SU-DHL-6 (cell line): Measurements from ENCODE around the gene STOM.

Experiments
- H2AFZ ChIP-seq: fragments of 200-600 bp; sonication (generic); 2 replicates; pipeline ENCODE4 v1.6.1; 2014; ENCODE audit warnings: low read depth, mild to moderate bottlenecking, moderate library complexity, mixed read lengths, antibody characterized with exemption, low read length; ENCODE audit not compliant: severe bottlenecking
- H3F3A ChIP-seq: fragments of 200-600 bp; shearing (Covaris generic); 2 replicates; pipeline ENCODE4 v1.6.0; 2016; ENCODE audit warnings: antibody characterized with exemption, mild to moderate bottlenecking; ENCODE audit not compliant: insufficient read depth
- H3K27ac ChIP-seq: fragments of 200-600 bp; sonication (generic); 2 replicates; pipeline ENCODE4 v1.5.1; 2016; ENCODE audit warnings: low read depth, mild to moderate bottlenecking, low read length, moderate library complexity, mixed read lengths
- H3K27me3 ChIP-seq: fragments of 200-600 bp; sonication (generic), shearing (Covaris generic); 2 replicates; pipeline ENCODE4 v1.6.0; 2014; ENCODE audit warnings: mild to moderate bottlenecking, low read length
- H3K36me3 ChIP-seq: fragments of 200-600 bp; sonication (generic); 2 replicates; pipeline ENCODE4 v1.6.1; 2014; ENCODE audit warnings: mild to moderate bottlenecking, low read length, mixed read lengths
- H3K4me2 ChIP-seq: fragments of 300-600, 200-600 bp; shearing (Covaris generic), sonication (generic); 2 replicates; pipeline ENCODE4 v1.6.0; 2014; ENCODE audit warnings: low read length, low read depth, mild to moderate bottlenecking; ENCODE audit not compliant: poor library complexity, severe bottlenecking
- H3K4me3 ChIP-seq: fragments of 200-600 bp; sonication (generic); 2 replicates; pipeline ENCODE4 v1.5.1; 2014; ENCODE audit warnings: antibody characterized with exemption, low read length, mild to moderate bottlenecking, mixed read lengths; ENCODE audit not compliant: insufficient read depth, poor library complexity, severe bottlenecking
- H3K79me2 ChIP-seq: fragments of 200-600 bp; sonication (generic); 2 replicates; pipeline ENCODE4 v1.6.1; 2014; ENCODE audit warnings: mild to moderate bottlenecking, low read length, moderate library complexity; ENCODE audit not compliant: insufficient read depth
- H3K9ac ChIP-seq: fragments of 200-600 bp; sonication (generic); 2 replicates; pipeline ENCODE4 v1.7.0; 2014; ENCODE audit warnings: mild to moderate bottlenecking, low read length
- H3K9me2 ChIP-seq: fragments of 200-600 bp; sonication (generic); replicated peaks from 2 replicates; pipeline ENCODE4 v1.6.1; 2014; ENCODE audit warnings: low read length; ENCODE audit not compliant: insufficient read depth
- H3K9me3 ChIP-seq: fragments of 200-600 bp; sonication (generic); 2 replicates; pipeline ENCODE4 v1.6.1; 2014; ENCODE audit warnings: low read length, mixed read lengths; ENCODE audit not compliant: insufficient read depth
- H4K20me1 ChIP-seq: fragments of 200-600 bp; sonication (generic); 2 replicates; pipeline ENCODE4 v1.6.1; 2014; ENCODE audit warnings: low read depth, mild to moderate bottlenecking, antibody characterized with exemption, low read length, moderate library complexity, mixed read lengths
- EZH2phosphoT487 ChIP-seq: fragments of 200-600 bp; sonication (generic), shearing (Covaris generic); conservative IDR thresholded peaks from 2 replicates; pipeline ENCODE4 v1.6.1; 2018; ENCODE audit warnings: mild to moderate bottlenecking, antibody characterized with exemption, low read length, moderate library complexity, mixed read lengths
- TF ChIP-seq, protein P1 (sequence below): fragments of 200-600 bp; sonication (generic); IDR thresholded peaks from one replicate; pipeline ENCODE4 v1.5.1; 2017; ENCODE audit warnings: antibody characterized with exemption, mild to moderate bottlenecking, low read length, moderate library complexity; ENCODE audit not compliant: insufficient read depth, poor library complexity, severe bottlenecking

Gene STOM, protein sequence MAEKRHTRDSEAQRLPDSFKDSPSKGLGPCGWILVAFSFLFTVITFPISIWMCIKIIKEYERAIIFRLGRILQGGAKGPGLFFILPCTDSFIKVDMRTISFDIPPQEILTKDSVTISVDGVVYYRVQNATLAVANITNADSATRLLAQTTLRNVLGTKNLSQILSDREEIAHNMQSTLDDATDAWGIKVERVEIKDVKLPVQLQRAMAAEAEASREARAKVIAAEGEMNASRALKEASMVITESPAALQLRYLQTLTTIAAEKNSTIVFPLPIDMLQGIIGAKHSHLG

DNA sequence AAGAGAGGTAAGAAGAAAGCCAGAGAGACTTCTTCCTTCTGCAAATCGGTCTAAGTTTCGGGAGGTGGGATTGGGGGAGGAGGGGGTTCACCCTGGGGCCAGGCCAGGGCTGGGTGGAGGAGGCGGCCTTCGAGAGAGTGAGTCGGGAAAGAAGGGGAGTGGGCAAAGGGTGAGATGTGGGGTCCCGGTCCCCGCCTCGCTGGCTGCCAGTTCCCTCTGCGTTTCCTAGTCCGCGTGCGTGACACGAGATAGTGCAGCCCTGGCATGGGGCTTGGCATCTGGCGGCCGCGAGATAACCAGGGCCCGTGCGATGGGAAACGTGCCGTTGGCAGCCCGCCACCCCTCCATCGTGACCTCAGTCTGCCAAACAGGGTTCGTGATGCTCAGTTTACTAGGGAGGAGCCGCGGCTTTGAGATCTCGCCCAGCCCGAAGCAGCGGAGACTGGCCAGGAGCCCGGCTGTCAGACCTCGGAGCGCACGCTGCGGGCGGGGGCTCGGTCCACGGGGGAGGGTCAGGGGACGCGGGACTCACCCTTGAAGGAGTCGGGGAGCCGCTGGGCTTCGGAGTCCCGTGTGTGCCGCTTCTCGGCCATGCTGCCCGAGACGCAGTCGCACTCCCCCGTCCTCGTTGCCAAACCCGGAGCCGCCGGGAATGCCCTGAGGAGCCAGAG is at the start of gene STOM:
Gene STOM (minus strand): TSS at position 656 of the 671 bp plus-strand sequence. CDS start 63 bp downstream, at position 593.
- peak within 1 kb of the TSS; percentile 68 for H3K4me3 ChIP-seq
- peak within 1 kb of the TSS; percentile 61 for H3K4me2 ChIP-seq
- no peaks in the 10 kb centered on the region for H3F3A ChIP-seq
- H4K20me1 ChIP-seq, result no peaks in the 10 kb centered on the region
- H3K79me2 ChIP-seq, result no peaks in the 10 kb centered on the region
- H3K36me3 ChIP-seq, result no peaks in the 10 kb centered on the region
- H3K9me2 ChIP-seq, result no peaks in the 10 kb centered on the region
- no peak within 1 kb of the TSS for H3K27ac ChIP-seq
- peak within 1 kb of the TSS; percentile 53 for H3K9ac ChIP-seq
- no peak for TF ChIP-seq EZH2phosphoT487
- TF ChIP-seq, protein P1, sequence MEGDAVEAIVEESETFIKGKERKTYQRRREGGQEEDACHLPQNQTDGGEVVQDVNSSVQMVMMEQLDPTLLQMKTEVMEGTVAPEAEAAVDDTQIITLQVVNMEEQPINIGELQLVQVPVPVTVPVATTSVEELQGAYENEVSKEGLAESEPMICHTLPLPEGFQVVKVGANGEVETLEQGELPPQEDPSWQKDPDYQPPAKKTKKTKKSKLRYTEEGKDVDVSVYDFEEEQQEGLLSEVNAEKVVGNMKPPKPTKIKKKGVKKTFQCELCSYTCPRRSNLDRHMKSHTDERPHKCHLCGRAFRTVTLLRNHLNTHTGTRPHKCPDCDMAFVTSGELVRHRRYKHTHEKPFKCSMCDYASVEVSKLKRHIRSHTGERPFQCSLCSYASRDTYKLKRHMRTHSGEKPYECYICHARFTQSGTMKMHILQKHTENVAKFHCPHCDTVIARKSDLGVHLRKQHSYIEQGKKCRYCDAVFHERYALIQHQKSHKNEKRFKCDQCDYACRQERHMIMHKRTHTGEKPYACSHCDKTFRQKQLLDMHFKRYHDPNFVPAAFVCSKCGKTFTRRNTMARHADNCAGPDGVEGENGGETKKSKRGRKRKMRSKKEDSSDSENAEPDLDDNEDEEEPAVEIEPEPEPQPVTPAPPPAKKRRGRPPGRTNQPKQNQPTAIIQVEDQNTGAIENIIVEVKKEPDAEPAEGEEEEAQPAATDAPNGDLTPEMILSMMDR, result no peak
- peak within 1 kb of the TSS; percentile 89 for H2AFZ ChIP-seq
- no peaks in the 10 kb centered on the region for H3K9me3 ChIP-seq
- H3K27me3 ChIP-seq, result no peaks in the 10 kb centered on the region

DNA sequence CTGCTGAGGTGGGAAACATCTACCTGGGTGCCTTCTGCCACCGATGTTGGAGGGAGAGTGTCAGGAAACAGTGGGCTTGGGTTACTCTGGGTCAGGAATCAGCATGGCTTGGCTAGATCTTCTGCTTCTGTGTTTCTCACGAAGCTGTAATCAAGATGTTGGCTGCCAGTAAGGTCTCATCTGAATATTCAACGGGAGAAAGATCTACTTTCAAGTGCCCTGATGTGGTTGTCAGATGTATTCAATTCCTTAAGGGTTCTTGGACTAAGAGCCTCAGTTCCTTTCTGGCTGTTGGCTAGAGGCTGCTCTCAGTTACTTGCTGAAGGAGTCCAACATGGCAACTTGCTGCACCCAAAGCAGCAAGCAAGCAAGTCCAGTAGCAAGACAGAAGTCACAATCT is 41.9 kb upstream of the STOM start:
- no peaks in the 10 kb centered on the region for H4K20me1 ChIP-seq

DNA sequence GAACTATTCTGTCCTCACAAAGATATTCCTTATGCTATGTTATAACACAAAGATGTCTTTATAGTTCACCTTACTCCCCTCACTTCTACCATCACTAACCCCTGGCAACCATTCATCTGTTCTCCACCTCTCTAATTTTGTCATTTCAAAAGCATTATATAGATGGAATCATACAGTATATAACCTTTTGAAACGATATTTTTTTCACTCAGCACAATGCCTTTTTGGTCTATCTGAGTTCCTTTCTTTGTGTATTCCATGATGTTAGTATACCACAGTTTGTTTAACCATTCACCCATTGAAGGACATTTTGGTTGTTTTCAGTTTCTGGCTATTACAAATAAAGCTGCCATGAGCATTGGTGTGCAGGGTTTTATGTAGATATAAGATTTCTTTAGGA is 35.8 kb upstream of the STOM start:
- Histone ChIP-seq H3K9me3 (no peaks in the 10 kb centered on the region), H3K27ac (no peak overlapping the region), H3K79me2 (no peaks in the 10 kb centered on the region), H3K36me3 (no peaks in the 10 kb centered on the region), H2AFZ (no peak overlapping the region), H3K4me3 (no peak overlapping the region), H3K9me2 (no peaks in the 10 kb centered on the region), H3K9ac (no peak overlapping the region), H3K4me2 (no peak overlapping the region), H3F3A (no peaks in the 10 kb centered on the region), H4K20me1 (no peaks in the 10 kb centered on the region), H3K27me3 (no peaks in the 10 kb centered on the region)
- no peak for TF ChIP-seq EZH2phosphoT487
- TF ChIP-seq, protein P1, result no peak

More for the DNA sequence above, 41.9 kb upstream of the STOM start:
- Histone ChIP-seq H3K4me3 (no peak overlapping the region), H2AFZ (no peak overlapping the region), H3K27me3 (no peaks in the 10 kb centered on the region), H3F3A (no peaks in the 10 kb centered on the region), H3K79me2 (no peaks in the 10 kb centered on the region), H3K9me2 (no peaks in the 10 kb centered on the region), H3K27ac (no peak overlapping the region), H3K36me3 (no peaks in the 10 kb centered on the region), H3K9ac (no peak overlapping the region), H3K9me3 (no peaks in the 10 kb centered on the region), H3K4me2 (no peak overlapping the region)
- TF ChIP-seq, protein P1, result no peak
- no peak for TF ChIP-seq EZH2phosphoT487
